ENCODE data around the gene SHOC1.
"Not testable (repeated sequence)": the region's sequence is repeated elsewhere in the genome, so short reads cannot be mapped to it uniquely, and the experiment has no call there.

The SHOC1 gene

DNA sequence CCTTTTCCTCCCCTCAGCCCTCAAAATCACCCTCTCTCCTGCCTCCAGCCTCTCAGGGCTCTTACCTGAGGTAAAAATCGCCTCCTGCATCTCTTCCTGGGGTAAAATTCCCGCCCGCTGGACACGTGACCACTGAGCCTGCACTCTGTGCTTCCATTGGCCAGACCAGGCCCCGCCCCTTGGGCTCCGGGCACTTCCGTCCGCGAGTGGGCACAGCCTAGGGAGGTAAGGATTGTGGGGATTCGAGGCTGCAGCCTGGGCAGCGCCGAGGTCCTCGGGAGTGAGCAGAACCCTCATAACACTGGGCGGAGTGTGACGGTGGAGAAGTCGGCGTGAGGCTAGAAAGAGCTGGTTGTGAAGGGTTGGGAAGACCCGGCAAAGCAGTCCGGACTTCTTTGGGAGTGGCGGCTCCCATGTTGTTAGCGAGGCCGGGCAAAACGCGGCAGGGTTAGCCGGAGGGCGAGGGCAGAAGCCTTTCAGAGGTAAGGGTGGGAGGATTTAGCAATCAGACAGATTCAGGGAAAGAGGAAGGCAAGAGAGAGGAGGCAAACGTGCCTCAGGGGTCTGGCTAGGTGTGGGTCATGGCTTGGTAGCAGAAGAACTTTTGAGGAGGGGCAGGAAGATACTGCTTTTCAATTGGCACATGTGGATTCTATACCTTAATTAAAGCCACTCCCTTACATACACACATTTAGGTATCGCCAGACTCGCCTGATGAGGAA, at the start of gene SHOC1:
SHOC1 (minus strand) TSS at position 103 of the 722 bp plus-strand sequence. CDS start 3,519 bp downstream, outside the sequence.
- in situ Hi-C loops (cut with MboI; ENCODE audit: low sequenced_read_pairs), result no loop called here

DNA sequence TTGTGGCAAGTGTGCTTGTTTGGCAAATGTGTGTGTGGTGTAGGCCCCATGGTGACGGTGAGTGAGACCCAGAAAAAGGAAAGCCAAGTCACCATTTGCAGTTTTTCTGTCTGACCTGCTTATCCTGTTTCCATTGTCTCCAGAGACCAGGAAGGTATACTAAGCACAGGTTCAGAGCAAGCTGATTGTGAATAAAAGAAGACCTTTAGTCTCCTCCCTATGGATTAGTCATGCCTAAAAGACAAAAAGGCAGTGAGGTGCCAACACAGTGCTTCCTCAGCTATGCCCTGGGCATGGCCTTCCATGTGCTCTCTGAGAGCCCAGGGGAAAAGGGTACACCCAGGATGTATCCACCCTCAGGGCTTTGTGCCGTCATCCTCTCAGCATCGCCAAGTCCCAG, 49.2 kb upstream of the SHOC1 start:
- in situ Hi-C loops (cut with MboI; ENCODE audit: low sequenced_read_pairs), result no loop called here

DNA sequence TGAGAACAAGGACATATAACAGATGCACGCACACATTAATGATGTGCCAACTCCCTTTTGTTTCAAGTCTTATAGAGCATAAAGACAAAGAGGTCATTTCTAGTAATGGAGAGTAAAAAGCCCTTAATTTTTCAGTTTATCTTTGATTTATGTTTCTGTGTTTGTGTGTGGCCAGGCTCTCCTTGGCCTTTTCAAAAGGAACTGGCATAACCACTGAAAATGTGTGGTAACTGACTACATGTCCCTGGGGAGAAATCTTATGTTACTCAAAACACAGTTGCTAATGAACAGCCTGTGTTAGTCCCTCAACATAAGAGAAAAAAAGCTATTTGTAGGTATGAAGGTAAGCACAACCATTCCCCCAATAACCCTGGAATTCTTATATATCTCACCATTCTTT, 47.6 kb upstream of the SHOC1 start:
- in situ Hi-C loops (cut with MboI; ENCODE audit: low sequenced_read_pairs), result no loop called here

DNA sequence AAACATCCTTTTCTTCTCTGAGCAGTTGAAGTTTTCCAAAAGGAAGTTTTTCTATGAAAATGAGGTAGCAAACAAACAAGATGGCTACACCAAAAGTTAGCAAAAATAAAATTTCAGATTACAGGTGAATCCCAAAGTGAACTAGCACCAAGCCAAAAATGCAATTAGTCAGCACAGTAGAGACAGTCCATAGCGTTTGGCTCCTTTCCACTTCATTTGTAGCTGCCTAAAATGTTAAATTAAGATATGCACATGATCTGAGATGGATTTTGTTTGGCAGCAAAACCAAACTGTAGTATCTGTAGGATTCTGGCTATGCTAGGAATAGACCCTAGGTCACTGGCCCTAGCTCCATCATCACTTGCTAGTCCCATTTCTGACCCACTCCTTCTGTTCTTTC, 45.7 kb upstream of the SHOC1 start:
- in situ Hi-C loops (cut with MboI; ENCODE audit: low sequenced_read_pairs), result no loop called here

DNA sequence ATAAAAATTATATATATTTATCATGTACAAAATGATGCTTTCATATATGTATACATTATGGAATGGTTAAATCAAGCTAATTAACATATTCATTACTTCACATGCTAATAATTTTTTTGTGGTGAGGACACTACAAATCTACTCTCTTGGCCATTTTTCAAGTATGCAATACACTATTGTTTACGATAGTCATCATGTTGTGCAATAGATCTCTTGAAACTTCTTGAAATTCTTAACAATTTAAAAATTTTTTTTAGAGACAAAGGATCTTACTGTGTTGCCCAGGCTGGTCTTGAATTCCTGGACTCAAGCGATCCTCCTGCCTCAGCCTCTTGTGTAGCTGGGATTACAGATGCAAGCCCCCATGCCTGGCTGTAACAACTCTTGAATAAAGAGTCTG, 45.2 kb upstream of the SHOC1 start:
- in situ Hi-C loops (cut with MboI; ENCODE audit: low sequenced_read_pairs), result no loop called here

DNA sequence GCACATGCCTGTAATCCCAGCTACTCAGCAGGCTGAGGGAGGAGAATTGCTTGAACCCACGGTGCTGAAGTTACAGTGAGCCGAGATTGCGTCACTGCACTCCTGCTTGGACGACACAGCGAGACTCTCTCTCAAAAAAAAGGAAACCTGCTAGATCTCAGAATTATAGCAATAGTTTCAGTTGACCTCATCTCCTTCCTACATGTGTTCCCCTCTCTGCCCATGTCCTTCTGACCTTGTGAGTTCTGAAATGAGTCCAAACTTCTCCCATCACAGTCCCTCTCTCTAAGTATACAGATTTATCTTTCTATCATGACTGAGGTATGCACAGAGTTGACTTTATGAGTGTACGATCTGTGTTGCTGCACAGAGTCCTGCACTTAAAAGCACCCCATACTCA, 44.6 kb upstream of the SHOC1 start:
- in situ Hi-C loops (cut with MboI; ENCODE audit: low sequenced_read_pairs), result no loop called here

DNA sequence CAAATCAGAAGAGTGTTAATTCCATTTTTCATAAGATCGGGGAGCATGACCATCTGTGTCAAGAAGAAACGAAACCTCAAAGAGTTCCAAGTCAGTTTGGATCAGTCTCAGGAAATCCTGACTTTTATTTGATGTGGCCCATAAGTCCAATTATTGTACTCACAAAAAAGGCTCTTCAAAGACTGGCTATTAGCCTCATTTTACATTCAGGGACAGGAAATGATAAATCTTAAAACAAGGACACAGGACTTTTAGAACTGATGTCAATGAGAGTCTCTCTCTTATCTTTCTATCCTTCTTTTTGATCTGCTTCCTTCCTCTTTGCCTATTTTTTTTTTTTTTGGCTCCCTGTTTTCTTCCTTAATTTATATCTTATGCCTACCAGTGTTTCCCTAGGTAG, 43.7 kb upstream of the SHOC1 start:
- in situ Hi-C loops (cut with MboI; ENCODE audit: low sequenced_read_pairs), result no loop called here

DNA sequence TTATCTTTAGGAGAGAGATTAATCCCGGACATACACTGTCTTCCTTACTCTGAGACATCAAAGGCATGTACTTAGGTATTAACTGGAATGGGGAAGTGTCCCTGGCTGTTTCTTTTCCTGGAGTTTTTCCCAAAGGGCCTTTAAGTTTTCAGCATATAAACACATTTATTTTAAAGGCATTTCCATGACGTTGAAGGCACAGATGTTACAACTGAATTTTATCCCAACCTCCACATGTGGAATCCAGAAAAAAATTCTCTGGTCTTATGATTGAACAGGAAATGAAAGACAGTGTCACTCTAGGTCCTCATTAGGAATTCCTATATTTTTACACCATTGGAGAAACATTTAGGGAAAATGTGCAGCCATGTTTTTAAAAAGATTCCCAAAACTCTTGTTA, 41.6 kb upstream of the SHOC1 start:
- in situ Hi-C loops (cut with MboI; ENCODE audit: low sequenced_read_pairs), result no loop called here

DNA sequence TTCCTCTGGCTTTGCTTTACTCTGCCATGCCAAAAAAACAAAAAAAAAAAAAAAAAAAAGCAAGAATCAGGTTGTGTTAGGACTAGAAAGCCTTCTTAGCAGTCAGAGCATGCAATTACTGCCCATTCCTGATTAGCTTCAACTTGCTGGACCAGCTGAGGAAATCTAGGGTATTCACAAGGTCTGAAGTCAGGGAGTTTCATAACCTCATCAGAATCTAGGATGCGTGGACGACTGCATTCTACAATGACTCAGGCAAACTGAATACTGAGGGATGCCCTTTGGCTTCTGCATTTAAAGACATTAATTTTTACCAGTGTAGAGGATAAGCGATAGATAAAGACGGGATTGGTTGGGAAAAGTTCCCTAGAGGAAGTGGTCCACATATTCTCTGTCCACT, 39.2 kb upstream of the SHOC1 start:
- in situ Hi-C loops (cut with MboI; ENCODE audit: low sequenced_read_pairs), result no loop called here

DNA sequence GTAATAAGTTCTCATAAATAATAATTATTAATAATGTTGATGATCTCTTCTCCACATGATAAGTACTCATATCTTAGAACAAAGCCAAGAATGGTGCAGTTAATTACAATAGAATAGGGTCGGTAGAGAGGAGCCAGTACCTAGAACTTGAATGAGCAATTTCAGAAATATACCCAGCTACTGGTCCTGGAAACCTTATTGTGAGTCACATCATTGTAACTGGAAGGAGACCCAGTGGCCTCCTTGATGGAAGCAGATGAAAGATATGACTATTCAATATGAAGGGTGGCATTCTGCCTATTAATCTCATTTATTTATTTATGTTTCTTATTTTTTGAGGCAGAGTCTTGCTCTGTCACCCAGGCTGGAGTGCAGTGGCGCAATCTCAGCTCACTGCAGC, 37.7 kb upstream of the SHOC1 start:
- in situ Hi-C loops (cut with MboI; ENCODE audit: low sequenced_read_pairs), result no loop called here

DNA sequence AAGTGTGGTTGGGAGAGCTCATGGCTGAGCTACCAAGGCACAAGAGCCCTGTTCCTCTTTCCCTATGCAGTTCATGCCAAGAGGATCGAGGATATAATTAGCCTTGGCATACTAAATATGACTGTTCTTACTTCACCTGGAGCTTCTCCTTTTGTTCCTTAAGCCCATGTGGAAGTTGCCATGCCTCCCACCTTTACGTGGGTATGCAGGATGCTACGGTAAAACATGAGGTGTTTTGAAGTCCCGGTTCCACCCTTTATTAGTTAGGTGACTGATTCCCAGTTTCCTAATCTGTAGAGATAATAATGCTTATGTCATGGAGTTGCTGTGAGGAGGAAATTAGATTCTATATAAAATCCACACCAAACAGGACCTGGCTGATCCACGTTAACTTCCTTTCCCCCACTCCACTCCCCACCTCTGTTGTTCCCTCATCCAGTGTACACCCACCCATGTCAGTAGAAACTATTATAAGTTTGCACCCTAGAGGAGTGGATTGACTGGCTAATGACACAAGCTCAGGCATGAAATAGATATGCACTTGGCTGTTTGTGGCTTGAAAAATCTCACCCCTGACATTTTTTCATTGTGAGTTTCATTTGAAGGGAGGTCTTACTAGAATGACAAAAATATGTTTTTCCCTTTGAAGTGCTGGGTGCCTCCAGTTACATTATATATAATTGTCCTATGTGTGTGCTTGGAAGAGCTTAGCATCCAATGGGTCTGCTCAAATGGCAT, 36.8 kb upstream of the SHOC1 start:
- in situ Hi-C loops (cut with MboI; ENCODE audit: low sequenced_read_pairs), result no loop called here

DNA sequence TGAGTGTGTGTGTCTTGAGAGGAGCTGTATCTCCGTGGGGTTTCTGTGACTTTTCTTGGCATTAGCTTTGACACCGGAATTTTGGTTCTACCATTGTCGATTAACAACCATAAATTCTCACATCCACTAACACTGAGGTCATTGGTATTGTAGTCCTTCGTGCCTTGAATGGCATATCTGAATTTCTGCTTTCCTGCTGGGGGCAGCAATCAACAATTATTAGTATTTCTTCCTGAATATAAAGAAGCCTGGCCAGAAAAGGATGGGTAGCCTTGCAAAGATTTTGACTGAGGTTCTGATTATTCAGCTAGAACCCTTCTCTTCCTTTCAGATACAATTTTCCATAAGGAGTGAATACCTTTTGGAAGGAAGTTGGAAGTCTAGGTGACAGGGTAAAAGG, 33.5 kb upstream of the SHOC1 start:
- in situ Hi-C loops (cut with MboI; ENCODE audit: low sequenced_read_pairs), result no loop called here

DNA sequence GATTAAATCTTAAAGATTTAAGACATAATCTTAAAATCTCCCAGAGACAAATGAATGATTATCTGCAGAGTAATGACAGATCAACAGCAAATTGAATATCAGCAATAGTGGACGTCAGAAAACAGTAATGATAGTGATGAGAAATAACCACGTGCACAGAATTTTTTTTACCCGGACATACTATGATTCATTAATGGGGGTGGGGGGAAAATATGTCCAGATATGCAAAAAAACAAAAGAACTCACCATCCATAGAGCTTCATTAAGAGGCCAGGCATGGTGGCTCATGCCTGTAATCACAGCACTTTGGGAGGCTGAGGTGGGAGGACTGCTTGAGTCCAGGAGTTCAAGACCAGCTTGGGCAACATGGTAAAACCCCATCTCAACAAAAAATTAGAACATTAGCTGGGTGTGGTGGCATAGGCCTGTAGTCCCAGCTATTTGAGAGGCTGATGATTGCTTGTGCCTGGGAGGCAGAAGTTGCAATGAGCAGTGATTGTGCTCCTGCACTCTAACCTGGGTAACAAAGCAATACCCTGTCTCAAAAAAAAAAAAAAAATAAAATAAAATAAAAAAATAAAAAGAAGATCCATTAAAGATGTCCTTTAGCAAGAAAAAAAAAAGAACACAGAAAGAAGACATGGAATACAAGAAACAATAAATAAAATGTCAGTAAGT, 30.9 kb upstream of the SHOC1 start:
- in situ Hi-C loops (cut with MboI; ENCODE audit: low sequenced_read_pairs), result no loop called here

DNA sequence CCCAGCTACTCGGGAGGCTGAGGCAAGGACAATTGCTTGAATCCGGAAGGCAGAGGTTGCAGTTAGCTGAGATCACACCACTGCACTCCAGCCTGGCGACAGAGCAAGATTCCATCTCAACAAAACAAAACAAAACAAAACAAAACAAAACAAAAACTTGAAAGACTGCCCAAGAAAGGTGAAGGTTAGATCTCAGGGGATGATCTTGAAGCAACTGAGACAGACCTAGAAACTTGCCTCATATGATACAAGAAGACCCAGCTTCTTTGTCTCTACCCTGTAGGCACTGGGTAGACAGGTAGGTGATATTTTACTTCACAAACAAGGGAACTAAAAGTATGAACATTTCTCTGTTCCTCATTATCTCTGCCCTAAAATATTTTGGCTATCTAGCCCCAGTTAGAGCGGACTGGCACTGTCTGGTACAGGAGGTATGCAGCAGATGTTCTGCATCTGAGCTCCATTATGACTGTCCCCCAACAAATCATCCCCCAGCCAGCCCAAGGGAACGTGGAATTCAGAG, 26.3 kb upstream of the SHOC1 start:
- in situ Hi-C loops (cut with MboI; ENCODE audit: low sequenced_read_pairs), result no loop called here

DNA sequence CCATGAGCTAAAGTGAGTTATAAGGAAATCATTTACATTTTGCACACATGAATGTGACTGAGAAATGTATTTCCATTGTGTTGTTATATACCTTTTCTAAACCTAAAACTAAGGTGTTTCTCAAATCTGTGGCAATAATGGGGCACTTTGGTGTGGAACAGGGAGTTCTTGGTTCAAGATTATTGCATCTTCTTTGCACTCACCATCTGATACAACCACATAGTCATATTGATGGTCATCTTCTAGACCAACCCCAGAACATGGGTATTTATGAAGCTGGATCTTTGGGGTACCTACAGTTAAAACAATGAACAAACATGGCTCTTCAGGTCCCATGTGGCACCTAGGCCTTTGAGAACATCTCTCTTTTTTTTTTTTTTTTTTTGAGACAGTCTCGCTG, 24.6 kb upstream of the SHOC1 start:
- in situ Hi-C loops (cut with MboI; ENCODE audit: low sequenced_read_pairs), result no loop called here

DNA sequence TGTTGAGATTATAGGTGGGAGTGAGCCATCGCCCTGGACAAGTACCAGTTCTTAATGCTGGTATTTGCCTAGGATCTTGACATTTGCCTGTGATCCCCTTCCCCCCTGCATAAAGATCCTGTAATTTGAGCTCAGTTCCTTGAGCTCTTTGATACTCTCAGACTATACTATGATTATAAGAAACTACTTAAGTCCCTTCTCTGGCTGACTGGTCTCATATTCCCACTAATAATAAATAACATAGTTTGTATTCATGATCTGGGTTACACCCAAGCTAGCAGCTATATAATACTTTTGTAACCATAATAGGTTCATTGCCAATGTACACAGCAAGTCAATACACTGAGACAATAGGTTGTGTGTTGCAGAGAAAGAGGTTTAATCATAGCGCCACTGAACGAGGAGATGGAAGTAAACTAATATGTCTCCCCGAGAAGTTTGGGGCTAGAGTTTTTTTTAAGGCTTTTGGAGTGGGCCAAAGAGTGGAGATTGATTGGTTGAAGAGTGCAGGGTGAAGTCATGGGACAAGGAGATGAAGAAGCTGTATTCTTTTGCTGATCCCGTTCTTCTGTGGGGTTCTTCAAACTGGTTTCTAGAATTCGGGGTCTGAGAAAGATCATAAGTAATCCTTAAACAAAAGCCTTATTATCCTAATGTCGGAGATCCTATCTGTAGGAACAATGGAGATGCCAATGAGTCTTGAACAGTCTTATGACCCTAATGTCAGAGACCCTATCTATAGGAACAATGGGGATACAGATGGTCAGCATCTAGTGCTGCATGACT, 20.7 kb upstream of the SHOC1 start:
- in situ Hi-C loops (cut with MboI; ENCODE audit: low sequenced_read_pairs), result no loop called here

DNA sequence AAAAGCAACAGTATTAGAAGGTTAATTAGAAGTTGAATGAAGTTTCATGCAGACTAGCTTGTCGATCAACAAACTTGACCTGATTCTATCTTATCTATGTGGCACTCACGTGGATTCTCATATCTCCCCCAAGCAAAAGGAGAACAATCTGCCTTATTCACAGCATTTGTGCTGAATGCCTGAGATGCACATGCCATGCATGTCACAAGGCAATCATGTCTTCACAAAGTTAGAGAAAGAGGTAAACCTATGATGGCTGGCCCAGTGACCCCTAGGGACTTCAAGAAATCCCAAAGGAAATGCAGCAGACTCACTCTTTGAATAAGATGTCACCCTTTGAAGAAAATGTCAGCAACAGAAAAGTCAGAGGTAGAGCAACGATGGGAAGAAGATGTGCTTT, 17.6 kb upstream of the SHOC1 start:
- in situ Hi-C loops (cut with MboI; ENCODE audit: low sequenced_read_pairs), result no loop called here

DNA sequence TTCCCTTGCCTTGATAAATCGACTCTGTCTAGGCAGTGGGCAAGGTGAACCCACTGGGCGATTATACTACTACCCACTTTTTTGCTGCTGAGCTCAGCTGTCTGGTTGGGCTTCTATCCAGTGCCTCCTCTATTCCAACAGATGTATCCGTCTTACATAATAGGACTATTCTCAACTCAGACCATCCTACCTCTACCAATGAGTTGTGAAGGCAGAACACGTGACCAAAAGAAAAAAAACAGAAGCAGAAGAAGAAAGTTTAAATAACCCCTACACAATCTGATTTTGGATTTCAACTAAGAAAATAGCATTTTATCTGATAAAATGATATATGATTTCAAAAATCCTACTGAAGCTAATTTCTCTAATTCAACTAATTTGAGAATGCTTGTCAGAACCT, 16.2 kb upstream of the SHOC1 start:
- in situ Hi-C loops (cut with MboI; ENCODE audit: low sequenced_read_pairs), result no loop called here

DNA sequence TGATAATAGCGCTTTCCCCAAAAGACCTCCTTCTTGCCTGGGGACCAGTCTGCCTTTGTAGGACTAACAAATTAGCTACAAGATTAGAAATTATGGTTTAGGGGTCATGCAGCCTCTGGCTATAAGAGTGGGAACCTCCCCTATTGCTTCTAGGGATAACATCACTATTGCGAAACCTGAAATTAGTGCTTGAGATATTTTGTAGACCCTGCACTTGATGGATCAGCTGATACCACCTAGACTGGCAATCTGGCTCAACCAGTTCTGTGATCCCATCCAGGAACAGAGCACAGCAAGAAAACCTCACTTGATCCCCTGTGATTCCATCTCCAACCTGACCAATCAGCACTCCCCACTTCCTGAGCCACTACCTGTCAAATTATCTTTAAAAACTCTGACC, 15.7 kb upstream of the SHOC1 start:
- in situ Hi-C loops (cut with MboI; ENCODE audit: low sequenced_read_pairs), result not testable (repeated sequence)

DNA sequence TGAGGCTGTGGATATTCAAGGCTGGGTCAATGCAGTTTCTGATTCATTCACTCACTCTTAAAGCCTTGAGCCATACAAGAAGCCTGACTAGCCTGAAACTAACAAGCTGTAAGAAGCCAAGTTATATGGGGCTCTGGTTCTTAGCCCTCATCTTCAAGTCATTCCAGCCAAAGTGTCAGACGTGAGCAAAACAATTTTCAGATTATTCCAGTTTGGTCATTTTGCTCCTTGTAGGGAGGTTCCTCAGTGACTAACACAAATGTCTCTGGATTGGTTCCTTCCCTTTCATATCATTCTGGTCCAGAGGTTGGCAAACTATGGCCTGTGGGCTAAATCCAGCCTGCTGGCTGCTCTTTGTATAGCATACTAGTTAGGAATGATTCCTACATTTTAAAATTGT, 12.5 kb upstream of the SHOC1 start:
- in situ Hi-C loops (cut with MboI; ENCODE audit: low sequenced_read_pairs), result no loop called here

DNA sequence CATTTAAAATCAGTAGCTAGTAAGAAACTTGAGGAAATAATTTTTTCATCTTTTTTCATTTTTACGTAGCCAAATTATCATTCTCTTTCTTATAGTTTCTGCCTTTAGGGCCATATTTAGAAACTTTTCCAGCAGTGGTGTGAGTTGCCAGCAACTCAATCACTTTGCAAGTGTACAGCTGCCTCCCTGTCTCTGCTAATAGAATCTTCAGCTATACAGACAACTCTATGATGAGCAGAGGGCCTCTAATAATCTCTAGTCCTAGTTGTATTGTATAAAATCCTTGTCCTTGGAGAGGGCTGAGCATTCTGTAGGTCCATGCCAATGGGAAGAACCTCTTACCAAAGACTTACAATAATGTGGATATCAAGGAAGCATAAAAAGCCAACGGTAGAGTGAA, 11.5 kb upstream of the SHOC1 start:
- in situ Hi-C loops (cut with MboI; ENCODE audit: low sequenced_read_pairs), result no loop called here
